HG02938 (cell line): ENCODE measurements around the gene C11orf52.
"Not testable (repeated sequence)": the region's sequence is repeated elsewhere in the genome, so short reads cannot be mapped to it uniquely, and the experiment has no call there.

Source experiments
- ATAC-seq: cut with Tn5 transposase; IDR thresholded peaks from one replicate; pipeline ENCODE4 v1.9.1; 2021; ENCODE audit warnings: mild to moderate bottlenecking, moderate library complexity; ENCODE audit not compliant: unreplicated experiment

The C11orf52 gene

GRCh38 chr11:111912535-111912934, 6.2 kb upstream of the C11orf52 start, which contains the start of gene HSPB2:
HSPB2 (plus strand) TSS chr11:111912734; CDS start chr11:111912830, 96 bp downstream.
- ATAC-seq: no peak

GRCh38 chr11:111913031-111913861, 5.5 kb upstream of the C11orf52 start:
- ATAC-seq: no peak

- ATAC-seq: no peak
Observed at GRCh38 chr11:111913997-111914396, 4.7 kb upstream of the C11orf52 start.

- ATAC-seq: no peak
Observed at GRCh38 chr11:111916768-111917167, 1.9 kb upstream of the C11orf52 start.

GRCh38 chr11:111917312-111917711, 1.4 kb upstream of the C11orf52 start:
- ATAC-seq: no peak

- ATAC-seq: no peak
Observed at GRCh38 chr11:111917788-111918187, 925 bp upstream of the C11orf52 start.

- no peak for ATAC-seq
Observed at GRCh38 chr11:111920908-111921307, 2.2 kb downstream of the C11orf52 start.

GRCh38 chr11:111921541-111922230, 3.0 kb downstream of the C11orf52 start:
- ATAC-seq: no peak

GRCh38 chr11:111922803-111923202, 4.1 kb downstream of the C11orf52 start:
- no peak for ATAC-seq

- no peak for ATAC-seq
Observed at GRCh38 chr11:111923351-111923788, 4.7 kb downstream of the C11orf52 start.

- ATAC-seq: no peak
Observed at GRCh38 chr11:111923951-111924350, 5.2 kb downstream of the C11orf52 start.

- ATAC-seq: no peak
Observed at GRCh38 chr11:111925953-111926352, 7.2 kb downstream of the C11orf52 start.

GRCh38 chr11:111926505-111927391, 8.0 kb downstream of the C11orf52 start:
- ATAC-seq: peak; percentile 86

GRCh38 chr11:111930472-111930871, 11.8 kb downstream of the C11orf52 start:
- ATAC-seq: no peak

GRCh38 chr11:111932611-111932950, 13.9 kb downstream of the C11orf52 start:
- no peak for ATAC-seq

- not testable (repeated sequence) for ATAC-seq
Observed at GRCh38 chr11:111933176-111933575, 14.5 kb downstream of the C11orf52 start.

- no peak for ATAC-seq
Observed at GRCh38 chr11:111933872-111934271, 15.2 kb downstream of the C11orf52 start.

- no peak for ATAC-seq
Observed at GRCh38 chr11:111934306-111934705, 15.6 kb downstream of the C11orf52 start.

GRCh38 chr11:111935317-111936039, 16.8 kb downstream of the C11orf52 start:
- no peak for ATAC-seq

- ATAC-seq: no peak
Observed at GRCh38 chr11:111936040-111936540, 17.4 kb downstream of the C11orf52 start.
